ENCODE results near the gene ZCCHC24.
"Not testable (repeated sequence)": the region's sequence is repeated elsewhere in the genome, so short reads cannot be mapped to it uniquely, and the experiment has no call there.

ZCCHC24 gene

DNA sequence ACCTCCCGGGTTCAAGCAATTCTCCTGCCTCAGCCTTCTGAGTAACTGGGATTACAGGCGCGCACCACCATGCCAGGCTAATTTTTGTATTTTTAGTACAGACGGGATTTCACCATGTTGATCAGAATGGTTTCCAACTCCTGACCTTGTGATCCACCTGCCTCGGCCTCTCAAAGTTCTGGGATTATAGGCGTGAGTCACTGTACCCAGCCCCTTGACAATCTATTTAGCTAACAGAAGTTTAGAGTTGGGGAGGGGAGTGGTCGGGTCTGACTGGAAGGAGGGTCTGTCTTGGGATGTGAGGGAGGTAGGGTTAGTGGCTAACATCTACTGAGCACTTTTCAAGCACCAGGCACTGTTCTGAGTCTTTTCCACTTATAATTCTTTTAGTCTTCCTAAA, 27.0 kb upstream of the ZCCHC24 start:
- no peak for DNase-seq

DNA sequence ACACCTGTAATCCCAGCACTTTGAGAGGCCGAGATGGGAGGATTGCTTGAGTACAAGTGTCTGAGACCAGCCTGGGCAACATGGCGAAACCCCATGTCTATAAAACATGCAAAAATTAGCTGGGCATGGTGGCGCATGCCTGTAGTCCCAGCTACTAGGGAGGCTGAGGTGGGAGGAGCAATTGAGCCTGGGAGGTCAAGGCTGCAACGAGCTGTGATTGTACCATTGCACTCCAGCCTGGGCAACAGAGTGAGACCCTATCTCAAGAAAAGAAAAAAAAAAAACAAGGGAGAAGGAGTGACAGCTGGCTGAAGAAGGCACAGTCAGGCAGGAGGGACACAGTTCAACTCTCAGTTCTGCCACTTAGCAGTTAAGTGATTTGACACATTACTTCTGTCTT, 26.4 kb upstream of the ZCCHC24 start:
- no peak for DNase-seq

DNA sequence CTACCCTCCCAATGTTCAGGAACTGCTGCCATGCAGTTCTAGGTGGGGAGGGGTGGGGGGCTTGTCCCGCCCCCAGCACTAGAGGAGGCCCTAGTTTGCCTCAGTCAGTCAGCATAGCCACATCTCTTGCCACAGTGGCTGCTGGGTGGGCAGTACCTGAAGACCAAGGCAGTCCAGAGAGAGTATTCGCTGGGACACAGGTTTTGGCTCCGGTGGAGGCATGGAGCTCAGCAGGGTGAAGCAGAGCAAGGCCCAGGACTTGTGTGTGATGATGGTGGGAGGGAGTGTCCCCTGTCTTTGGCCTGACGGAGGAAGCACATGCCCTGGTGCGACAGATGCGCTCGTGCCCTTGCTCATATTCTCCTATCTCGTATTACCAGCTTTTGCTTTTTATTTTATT, 24.7 kb upstream of the ZCCHC24 start:
- no peak for DNase-seq

DNA sequence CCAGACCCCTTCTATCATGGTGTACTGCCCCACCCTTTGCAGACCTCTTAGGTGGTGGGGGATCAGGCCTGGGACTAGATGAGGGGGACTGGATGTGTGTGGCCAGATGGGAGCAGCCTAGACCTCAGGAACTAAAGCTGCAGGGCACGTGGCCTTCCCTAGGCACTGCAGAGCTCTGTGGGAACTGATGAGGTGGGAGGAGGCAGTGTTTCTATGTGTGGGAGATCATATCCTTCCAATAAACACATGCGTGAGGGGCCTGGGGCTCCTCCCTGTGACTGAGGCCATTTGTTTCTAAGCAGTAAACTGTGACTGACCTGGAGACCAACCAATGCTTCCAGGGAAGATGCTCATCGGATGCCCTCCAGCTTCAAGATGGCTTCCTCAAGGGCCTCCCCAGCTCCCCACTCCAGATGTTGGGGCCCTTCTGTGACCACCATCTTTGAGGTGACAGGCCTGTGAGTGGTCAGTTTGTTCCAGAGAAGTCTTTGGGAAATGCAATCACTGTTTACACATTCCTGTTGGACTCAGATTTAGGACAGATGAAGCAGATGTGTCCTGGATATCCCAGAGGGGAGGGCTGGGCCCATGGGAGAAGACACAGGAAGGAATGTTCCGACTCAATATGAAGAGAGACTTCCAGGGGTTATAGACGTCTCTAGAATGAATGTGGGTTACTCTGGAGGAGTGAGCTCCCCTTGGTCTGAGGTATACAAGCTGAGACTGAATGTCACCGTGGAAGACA, 23.6 kb upstream of the ZCCHC24 start:
- no peak for DNase-seq

DNA sequence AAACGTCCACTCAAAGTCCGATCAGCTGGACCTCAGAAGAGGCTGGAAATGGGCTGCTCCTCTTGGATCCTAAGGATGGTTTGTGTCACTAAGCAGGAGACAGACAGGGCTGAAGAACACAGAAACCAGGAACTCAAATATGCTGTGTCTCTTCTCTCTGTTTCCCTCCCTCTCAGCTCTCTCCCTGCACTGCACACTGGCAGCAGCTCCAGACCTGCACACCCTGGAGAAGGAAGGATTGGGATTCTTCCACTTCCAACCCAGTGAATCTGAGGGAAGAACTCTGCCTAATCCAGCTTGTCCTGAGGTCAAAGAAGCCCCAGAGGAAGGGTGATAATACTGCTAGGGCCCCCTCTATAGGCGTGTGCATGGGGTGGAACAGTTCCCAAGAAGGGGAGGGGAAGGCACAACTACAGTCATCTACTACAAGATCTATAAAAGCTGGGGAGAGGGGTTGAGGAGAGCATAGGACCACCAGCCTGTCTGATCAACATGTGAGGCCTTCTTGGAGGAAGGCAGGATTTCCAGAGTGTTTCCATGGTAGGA, 22.7 kb upstream of the ZCCHC24 start:
- no peak for DNase-seq

DNA sequence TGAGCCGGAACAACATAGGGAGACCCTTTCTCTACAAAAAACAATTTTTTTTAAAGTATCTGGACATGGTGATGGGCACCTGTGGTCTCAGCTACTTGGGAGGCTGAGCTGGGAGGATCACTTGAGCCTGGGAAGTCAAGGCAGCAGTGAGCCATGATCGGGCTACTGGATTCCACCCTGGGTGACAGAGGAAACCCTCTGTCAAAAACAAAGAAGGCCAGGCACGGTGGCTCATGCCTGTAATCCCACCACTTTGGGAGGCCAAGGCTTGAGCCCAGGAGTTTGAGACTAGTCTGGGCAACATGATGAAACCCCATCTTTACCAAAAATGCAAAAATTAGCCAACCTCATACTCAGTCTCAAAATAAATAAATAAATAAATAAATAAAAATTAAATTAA, 19.9 kb upstream of the ZCCHC24 start:
- no peak for DNase-seq

DNA sequence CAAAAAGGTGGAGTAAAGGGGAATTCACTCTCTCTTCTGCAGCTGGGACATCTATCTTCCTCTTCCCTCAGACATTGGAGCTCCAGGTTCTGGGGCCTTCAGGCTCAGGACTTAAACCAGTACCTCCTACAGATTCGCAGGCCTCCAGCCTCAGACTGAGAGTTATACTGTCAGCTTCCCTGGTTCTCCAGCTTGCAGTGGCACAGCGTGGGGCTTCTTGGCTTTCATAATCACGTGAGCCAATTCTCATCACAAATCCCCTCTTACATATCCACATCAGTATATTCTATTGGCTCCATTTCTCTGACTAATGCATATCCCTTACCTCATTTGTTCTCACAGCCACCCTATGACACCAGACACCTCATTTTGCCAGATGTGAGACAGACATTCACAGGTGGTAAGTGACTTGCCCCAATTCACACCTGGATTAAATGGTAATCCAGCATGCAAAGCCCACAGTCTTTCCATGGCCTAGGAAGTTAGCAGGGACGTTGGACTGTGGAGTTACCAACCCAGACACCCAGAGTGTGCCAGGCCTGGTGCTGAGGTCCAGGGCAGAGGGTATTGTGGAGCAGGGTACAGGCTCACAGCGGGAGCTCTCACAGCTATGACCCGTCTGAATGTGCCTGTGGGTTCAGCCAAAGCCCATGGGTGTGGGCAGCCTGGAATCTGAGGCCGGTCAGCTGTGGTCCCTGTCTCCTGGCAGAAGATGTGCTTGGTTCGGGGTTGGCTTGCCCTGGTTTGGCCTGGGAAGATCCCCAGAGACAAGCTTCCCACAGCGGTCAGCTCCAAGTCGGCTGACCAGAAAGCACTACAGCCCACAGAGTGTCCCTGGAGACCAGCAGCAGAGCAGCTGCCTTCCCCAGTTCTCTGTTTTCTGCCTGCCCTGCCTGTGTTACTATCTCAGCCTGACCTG, 18.4 kb upstream of the ZCCHC24 start:
- no peak for DNase-seq

DNA sequence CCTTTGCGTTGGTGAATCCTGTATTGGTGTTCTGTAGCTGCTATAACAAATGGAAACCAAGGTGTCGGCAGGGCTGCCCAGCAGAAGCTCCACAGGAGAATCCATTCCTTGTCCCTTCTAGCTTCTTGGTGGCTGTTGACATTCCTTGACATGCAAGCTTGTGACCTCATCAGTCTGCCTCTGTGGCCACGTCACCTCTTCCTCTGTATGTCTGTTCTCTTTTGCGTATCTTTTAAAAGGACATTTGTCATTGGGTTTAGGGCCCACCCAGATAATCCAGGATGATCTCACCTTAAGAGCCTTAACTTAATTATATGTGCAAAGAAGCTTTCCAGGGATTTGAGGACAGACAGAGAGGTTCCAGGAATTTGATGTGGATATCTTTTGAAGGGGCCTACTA, 15.3 kb upstream of the ZCCHC24 start:
- no peak for DNase-seq

DNA sequence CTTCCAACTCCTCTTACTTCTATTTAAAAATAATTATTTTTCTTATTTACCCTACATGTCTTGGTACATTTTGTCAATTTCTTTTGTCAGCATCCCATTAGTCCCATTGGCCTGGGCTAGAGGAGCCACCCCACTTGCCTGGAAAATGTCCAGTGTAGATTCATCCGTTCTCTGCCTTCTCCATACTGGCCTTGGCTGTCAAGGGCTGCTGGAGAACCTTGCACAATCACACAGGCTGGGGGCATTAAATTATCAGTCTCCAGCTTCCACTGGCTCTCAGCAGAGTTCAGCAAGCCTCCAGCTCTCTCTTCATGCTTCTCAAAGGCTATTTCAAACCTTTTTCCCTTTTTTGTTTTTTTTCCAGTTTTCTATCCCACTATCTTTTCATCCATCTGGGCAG, 13.8 kb upstream of the ZCCHC24 start:
- DNase-seq, result no peak

DNA sequence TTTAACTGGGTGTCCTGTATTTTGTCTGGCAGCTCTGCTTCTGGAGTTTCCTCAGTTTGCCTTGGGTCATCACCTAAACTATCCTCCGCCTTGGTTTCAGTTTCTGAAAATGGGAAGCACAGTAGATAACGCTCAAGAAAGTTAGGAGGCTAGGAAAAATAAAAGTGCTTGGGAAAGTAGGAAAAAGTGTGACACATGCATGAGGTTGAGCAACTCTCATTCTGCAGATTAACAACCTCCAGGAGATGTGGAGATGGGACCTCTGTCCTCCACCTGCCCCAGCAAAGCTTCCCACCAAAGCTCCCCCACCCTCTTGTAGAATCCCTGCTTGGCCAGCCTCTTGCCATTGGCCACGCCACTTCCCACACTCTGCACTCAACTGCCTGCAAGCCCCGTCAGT, 13.1 kb upstream of the ZCCHC24 start:
- no peak for DNase-seq

DNA sequence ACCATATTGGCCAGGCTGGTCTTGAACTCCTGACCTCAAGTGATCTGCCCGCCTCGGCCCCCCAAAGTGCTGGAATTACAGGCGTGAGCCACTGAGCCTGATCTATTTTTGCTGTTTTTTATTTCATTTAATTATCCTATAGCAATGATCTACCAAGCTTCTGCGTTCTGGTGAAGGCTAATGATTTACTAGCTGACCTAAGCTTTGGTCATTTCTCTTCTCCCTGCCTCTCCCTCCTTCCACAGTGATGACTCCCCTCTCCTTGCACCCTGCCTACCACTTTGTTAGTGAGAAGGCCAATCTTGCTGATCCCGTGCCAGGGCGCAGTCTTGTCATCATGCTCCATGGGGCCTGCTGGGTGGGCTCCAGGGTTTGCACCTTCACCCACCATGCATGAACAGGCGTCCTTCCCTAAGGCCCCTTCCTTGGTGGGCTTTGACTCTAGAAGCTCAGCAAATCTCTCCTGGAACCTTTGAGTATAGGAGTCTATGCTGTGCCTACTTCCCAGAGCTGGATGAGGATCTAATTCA, 11.9 kb upstream of the ZCCHC24 start:
- DNase-seq, result no peak

DNA sequence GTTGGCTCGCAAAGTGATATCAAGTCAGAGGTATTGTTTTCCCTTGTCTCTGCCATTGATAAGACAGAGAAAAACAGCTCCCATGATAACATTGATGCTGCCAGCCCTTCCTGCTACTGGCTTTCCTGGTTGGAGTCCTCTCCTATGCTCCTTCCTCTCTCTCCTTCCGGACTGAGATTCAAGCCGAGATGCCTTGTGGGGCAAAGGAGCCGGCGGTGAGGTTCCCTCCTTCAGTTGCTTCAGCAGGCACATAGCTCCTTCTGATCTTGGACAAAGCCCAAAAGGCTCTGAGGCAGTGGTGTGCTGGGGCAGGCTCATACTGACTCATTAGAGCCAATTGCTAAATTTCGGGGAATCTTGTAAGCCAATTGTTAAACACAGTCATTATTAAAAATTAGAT, 8.8 kb upstream of the ZCCHC24 start:
- no peak for DNase-seq

DNA sequence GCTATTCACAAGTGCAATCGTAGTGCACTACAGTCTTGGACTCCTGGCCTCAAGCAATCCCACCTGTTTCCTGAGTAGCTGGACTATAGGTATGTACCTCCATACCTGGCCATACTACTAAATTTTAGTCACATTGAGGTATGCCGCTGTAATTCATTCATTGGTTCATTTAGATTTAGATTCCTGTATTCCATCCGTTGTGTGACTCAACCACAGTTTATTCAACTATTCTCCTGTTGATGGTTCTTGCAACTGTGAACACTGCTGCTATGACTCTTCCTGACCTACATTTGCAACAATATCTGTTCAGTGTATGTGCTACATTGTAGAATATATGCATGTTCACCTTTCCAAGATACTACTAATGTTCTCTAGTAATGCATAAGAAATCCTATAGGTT, 8.0 kb upstream of the ZCCHC24 start:
- DNase-seq, result no peak

DNA sequence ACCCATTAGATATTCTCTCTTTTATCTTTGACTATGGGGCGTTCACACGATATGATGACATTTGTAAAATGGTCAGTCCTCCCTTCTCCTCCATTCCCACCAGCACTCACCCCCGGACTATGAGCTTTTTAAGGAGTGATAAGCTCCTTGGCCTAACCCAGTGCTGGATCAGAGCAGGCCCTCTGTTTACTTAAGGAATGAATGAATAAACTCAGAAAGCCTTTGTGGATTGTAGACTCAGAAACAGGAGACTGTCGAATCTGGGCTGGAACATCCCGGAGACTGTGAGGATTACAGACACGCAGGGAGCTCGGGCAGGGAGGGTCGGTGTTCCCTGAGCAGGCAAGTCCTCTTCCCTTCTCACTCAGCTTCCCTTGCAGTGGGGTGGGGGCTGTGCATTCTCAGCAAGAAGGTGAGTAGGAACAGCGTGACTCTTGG, 6.8 kb upstream of the ZCCHC24 start:
- no peak for DNase-seq

DNA sequence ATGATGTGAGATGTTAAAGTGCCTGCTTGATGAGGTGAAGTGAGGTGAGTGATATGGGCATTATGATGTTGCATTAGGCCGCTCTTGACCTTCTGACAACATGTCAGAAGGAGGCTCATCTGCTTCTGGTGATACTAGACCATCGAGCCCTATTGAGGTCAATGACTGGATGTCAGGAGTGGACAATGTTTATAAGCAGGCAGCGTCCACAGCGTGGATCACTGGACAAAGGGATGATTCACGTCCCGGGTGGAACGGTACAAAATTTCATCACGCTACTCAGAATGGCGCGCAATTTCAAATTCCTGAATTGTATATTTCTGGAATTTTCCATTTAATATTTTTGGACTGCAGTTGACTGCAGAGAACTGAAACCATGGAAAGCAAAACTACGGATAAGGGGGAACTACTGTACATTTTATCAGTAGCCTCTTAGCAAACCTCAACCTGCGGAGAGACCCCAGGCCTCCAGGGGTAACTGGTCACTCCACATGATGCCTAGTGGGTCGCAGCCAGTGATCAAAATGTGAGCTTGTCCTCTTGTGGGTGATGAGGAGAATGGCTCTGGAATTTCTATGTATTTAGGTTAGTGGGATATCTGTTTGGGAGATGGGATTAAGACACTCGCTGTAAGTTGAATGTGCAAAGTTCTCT, 5.7 kb upstream of the ZCCHC24 start:
- no peak for DNase-seq

DNA sequence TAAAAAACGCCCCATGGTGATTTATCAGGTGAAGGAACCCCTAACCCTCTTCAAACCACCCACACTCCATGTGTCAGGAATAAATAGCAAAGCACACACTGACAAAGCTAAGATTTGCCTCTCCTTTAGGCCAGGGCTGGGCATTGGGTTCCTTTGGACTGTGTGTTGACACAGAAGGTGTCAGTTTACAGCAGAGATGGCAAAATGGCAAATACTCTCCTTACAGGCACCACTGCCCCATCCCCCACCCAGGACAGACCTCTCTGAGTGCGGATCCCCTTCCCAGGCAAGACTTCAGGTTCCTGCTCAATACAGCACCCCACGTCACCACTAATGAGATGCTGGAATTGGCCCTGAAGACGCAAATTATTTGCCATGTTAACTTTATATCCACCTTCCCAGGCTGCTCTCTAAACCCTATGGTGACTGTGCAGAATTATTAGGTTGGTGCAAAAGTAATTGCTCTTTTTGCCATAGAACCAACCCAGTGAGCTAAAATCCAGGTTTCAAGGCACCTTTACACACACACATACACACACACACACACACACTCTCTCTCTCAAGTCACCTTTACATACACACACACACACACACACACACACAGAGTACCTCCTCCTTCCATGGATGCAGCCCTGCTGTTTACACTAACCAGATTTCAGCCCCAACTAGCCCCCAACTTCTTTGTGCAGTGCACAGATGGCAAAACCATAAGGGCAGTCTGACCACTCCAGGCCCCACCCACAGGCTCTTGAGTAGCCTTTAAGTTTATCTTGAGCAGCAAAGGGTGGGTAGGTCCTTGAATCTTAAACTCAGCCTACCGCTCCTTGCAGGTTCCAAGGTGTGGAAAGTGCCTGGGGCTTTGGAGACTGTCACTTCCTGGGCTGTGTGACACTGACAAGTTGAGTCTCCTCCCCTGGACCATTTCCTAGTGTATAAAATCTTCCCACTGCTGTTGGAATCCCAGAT, 4.0 kb upstream of the ZCCHC24 start:
- no peak for DNase-seq

DNA sequence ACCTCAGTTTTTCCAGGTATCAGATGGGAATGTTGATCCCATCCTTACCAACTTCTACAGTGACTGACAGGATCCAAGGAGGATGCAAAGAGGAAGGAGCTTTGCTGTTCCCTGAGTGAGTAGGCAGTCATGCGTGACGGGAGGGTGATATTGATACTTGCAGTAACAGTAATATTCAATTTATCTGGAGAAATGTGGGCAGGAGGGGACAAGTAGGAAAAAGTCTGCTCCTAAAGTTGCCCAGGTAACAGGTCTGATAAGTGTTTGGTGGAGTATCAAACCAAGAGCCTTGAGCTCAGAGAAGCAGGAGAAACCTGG, 3.3 kb upstream of the ZCCHC24 start:
- no peak for DNase-seq

DNA sequence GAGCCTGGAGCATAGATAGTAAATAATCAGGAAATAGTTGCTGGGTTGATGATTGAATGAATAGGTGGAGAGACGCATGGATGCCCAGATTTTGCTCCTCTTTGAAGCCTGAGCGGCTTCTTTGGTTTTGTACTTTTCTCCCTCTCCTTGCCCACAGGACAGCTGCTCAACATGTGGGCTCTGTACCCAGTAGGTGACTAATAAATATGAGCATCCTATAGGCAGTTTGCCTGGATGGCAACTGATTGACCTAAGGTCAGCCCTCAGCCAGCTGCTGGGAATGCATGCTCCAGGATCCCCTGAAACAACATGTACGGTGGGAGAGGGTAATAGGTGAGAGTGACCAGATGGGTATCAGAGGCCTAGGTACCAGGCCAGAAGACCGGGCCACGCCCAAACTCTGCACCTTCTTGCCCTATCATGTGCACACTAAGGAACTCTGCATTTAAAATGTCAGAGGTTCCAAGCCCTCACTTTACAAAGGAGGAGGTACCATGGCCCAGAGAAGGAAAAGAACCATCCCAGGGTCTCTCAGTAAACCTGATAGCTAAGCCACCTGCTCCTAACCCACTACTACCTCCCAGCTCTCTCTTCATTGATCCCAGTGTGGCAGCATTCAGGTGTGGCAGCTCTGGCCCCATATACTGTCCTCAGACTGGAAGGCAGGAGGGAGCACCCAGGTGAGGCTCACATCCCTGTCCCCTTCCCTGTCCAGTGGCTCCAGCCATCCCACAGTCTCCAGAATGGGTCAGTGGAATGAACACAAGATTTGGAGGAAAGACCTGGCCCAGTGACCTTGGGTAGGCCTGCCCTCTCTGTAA, 2.7 kb upstream of the ZCCHC24 start:
- no peak for DNase-seq

DNA sequence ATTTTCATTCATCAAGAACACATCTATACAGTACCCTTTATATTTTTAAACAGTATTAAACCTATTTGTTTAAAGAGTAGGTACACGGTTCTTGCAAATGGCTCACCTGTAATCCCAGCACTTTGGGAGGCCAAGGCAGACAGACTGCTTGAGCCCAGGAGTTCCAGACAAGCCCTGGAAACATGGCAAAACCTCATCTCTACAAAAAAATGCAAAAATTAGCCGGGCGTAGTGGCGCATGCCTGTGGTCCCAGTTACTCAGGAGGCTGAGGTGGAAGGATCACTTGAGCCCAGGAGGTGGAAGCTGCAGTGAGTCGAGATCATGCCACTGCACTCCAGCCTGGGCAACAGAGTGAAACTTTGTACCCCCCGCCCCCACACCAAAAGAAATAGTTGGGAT, 1.8 kb upstream of the ZCCHC24 start:
- DNase-seq, result not testable (repeated sequence)

DNA sequence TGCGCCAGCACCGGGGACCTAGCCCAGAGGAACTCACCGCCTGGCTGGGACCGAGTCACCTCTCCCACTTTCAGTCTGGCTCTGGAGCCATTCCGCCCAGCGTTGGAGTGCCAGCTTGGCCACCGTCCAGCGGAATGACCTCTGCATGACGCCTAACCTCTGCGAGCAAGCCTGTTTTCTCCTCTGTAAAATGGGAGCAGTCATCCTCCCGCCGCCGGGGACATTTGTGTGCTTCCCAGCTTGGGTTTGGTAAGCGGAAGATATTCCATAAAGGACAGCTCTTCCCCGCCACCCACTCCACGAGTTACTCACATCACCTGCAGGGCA, 1.3 kb upstream of the ZCCHC24 start:
- DNase-seq, result no peak

All from retina (tissue), 1 donor.